Measurements from ENCODE around the gene MXD3.
"Not testable (repeated sequence)": the region's sequence is repeated elsewhere in the genome, so short reads cannot be mapped to it uniquely, and the experiment has no call there.

Gene MXD3

DNA sequence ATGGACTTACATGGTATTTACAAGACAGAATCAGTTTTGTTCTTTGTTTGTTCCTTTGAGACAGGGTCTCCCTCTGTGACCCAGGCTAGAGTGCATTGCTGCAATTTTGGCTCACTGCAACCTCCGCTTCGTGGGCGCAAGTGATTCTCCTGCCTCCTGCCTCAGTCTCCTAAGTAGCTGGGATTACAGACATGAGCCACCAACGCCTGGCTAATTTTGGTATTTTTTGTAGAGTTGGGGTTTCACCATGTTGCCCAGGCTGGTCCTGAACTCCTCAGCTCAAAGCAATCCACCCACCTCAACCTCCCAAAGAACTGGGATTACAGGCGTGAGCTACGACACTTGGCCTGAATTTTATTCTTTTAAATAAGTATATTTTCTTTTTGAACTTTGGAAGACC lies 35.8 kb downstream of the MXD3 start:
- DNase-seq (ENCODE audit: extremely low read depth in 1 of 2, low read depth in 1 of 2): no peak

DNA sequence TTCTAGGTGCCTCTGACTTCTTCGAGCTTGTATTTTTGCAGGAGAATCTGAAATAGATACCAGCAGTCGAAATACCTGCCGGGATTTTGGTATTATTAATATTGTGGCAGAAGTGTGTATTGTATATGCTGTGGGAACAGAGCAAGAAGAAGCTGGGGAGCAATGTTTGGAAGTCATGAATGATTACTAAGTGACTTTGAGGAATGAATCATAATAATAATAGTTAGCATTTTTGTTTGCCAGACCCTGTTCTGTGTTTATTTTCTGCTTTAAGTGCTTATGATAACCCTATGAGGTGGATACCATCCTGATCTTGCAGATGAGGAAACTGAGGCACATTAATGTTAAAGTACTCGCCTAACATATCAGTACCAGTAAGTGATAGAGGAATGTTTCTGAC lies 40.6 kb downstream of the MXD3 start:
- no peak for DNase-seq (ENCODE audit: extremely low read depth in 1 of 2, low read depth in 1 of 2)

DNA sequence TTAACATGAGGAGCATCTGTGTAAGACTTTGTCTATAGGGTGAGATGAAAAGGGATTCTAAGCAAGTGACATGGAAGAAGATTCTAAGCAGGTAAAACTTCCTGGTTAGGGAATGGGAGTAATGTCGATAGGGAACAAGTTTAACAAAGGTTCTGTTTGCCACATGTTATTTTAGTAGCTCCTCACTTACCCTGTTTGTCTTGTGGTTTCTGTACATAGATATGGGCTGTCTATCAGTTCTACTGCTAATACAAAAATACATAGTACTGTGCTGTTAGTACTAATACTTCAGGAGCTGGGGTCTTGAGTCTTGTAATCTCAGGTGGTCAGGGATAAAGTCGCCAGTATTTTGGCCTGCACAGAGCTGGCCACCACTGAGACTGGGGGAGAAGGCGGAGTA lies 41.0 kb downstream of the MXD3 start:
- DNase-seq (ENCODE audit: extremely low read depth in 1 of 2, low read depth in 1 of 2): no peak

DNA sequence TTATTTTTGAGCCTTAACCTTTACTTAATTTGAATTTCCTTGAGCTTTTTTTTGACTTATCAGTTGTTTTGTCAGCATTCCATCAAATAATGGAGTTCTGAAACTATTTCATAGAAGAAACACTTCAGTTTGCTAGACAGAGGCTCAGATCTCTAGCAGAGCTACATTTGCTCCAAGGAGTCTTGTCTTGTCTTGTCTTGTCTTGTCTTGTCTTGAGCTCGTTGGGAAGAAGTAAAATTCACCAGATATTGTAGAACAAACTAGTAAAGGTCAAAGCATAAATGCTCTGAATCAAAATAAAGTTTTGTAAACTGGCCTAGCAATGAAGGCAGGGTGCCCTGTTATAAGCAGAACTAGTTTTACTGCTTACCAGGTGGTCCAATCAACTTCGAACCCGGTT lies 41.7 kb downstream of the MXD3 start:
- no peak for DNase-seq (ENCODE audit: extremely low read depth in 1 of 2, low read depth in 1 of 2)

DNA sequence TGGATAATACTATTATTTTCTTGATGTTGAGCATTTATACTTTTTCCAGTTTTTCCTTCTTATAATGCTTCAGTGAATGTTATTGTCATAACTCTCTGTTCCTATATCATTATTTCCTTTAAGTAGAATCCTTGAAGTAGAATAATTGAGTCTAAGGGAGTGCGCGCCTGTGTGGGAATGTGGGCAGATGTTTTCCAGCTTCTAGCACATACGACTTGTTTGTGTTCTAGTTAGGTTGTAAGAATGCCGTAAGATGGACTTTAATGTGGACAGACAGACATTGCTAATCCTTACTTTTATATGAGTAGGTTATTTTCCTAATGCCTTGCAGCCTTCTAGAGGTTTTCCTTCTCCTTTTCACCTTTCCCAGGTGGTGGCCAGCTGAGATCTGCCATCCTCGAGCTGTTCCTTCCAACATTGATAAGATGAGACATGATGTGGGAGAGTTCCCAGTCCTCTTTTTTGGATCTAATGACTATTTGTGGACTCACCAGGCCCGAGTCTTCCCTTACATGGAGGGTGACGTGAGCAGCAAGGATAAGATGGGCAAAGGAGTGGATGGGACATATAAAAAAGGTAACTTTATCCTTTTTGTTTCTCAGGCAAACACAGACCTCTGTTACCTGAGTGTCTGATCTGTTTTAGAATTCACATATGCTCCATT lies 42.3 kb downstream of the MXD3 start:
- no peak for DNase-seq (ENCODE audit: extremely low read depth in 1 of 2, low read depth in 1 of 2)

DNA sequence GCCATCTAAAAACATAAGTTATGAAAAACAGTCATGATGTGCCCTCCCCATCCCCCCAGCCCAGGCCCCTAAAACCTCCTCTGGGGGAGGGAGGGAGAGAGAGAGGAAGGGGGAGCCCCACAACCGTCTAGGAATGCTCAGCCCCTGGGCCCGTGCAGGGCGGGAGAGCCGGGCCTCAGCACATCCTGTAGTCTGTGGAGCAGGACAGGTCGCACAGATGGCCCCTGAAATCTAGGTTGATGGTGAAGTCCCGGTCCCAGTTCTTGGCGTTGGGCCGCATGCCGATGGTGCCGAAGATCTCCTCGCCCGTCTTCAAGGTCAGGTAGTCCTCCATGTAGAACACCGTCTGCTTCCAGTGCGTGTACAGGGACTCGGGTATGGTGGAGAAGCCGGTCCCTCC lies 46.3 kb downstream of the MXD3 start:
- no peak for DNase-seq (ENCODE audit: extremely low read depth in 1 of 2, low read depth in 1 of 2)

DNA sequence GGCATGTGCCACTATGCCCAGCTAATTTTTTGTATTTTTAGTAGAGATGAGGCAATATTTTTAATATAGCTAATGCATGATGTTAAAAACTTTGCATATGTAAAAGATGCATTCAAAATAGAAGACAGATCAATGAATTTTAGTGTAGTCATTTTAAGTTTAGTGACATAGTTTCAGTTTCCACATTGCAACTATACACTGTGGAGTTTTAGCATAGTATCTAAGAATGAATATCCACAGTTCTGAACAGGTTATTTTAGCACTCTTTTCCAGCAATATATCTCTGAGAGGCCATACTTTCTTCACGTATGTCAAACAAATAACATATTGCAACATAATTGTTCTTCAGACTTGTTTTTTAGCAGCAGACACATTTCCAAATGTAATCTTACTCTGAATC lies 47.5 kb downstream of the MXD3 start:
- DNase-seq (ENCODE audit: extremely low read depth in 1 of 2, low read depth in 1 of 2): no peak

DNA sequence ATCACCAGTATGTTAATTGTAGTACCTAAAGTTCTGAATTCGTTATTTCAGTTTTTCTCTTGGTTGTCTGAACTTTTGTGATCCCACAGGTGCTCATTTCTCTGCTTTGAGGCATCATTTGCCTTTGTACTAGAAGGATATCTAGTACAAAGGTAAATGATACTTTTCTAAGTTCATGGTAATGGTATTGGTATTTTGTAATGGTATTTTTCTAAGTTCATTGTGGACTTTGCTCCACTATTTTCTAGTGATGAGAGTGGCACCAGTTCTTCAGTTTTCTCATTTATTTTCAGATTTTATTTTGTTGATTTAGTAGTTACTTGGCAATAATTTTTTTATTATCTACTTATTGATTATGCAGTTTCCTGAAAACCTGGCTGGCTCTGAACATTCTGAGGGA lies 50.2 kb downstream of the MXD3 start:
- no peak for DNase-seq (ENCODE audit: extremely low read depth in 1 of 2, low read depth in 1 of 2)

DNA sequence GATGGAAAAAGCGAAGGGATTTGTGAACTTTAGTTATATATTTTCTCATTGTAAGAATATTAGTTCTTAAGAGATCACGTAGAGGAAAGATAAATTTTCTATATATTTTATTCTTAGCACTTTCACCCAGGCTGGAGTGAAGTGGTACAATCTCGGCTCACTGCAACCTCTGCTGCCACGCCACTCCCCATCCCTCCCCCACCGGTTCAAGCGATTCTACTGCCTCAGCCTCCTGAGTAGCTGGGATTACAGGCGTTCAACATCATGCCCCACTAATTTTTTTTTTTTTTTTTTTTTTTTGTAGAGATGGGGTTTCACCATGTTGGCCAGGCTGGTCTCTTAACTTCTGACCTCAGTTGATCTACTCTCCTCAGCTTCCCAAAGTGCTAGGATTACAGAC lies 50.7 kb downstream of the MXD3 start:
- no peak for DNase-seq (ENCODE audit: extremely low read depth in 1 of 2, low read depth in 1 of 2)

DNA sequence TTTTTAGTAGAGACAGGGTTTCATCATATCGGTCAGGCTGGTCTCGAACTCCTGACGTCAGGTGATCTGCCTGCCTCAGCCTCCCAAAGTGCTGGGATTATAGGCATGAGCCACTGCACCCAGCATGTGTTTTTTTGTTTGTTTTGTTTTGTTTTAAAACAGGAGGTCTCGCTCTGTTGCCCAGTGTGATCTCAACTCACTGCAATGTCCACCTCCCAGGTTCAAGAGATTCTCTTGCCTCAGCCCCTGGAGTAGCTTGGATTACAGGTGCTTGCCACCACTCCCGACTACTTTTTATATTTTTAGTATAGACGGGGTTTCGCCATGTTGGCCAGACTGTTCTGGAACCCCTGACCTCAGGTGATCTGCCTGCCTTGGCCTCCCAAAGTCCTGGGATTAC lies 53.0 kb downstream of the MXD3 start:
- DNase-seq (ENCODE audit: extremely low read depth in 1 of 2, low read depth in 1 of 2): not testable (repeated sequence)
